ENCODE measurements around the gene ANKRD62. TPM values are rescaled to one million over a fixed set of nuclear protein-coding genes. Genes with fewer than 3 reads are reported as not detected.

Gene ANKRD62
- total and polyA plus RNA-seq, 7 donors: not detected

DNA sequence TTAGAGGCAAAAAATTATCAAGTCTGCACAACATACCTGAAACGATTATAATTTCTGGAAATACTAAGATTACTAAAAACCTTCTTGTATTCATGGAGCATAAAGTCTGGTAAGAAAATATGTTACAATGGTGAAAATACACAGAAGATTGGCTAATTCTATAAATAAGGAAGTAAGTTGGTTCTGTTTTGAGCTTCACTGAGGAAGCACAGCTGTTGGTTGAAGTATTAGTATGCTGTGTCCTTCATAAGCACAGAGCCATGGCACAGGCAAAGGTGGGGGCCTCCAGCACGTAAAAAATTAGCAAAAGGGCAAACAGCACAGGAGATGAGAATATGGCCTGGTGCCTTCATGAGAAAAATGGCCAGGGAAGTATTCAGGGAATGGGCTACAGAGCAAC is 40.4 kb upstream of the ANKRD62 start:
- Histone ChIP-seq H3K4me3 (no peak overlapping the region), H3K27ac (no peak overlapping the region), H3K4me1 (no peaks in the 10 kb centered on the region), H3K9me3 (no peaks in the 10 kb centered on the region), H3K36me3 (ENCODE audit: insufficient read depth in 1 of 2, low read depth in 1 of 2) (no peaks in the 10 kb centered on the region), H3K27me3 (ENCODE audit: insufficient read depth in 3 of 3, low read length in 2 of 3) (no peaks in the 10 kb centered on the region)
- DNase-seq: no peak
- WGBS, 3 donors: 46 to 54% (median 47%) methylated on average over 2 of the region's 2 CpGs
- TF ChIP-seq CTCF (IDR thresholded peaks at IDR 0.05): no peak
- no peak for ATAC-seq
- intact Hi-C loops (cut with DNase I): no loop called here

- ATAC-seq: no peak
- no peak for TF ChIP-seq CTCF (IDR thresholded peaks at IDR 0.05)
- 70 to 77% (median 76%) methylated on average over 14 of the region's 14 CpGs for WGBS, 3 donors
- no peaks in the 10 kb centered on the region for H3K36me3 ChIP-seq (ENCODE audit: insufficient read depth in 1 of 2, low read depth in 1 of 2)
- no peaks in the 10 kb centered on the region for H3K9me3 ChIP-seq
- no peaks in the 10 kb centered on the region for H3K27me3 ChIP-seq (ENCODE audit: insufficient read depth in 3 of 3, low read length in 2 of 3)
- intact Hi-C loops (cut with DNase I): no loop called here
- no peaks in the 10 kb centered on the region for H3K4me1 ChIP-seq
- H3K4me3 ChIP-seq: no peak overlapping the region
- no peak for DNase-seq
- H3K27ac ChIP-seq: no peak overlapping the region
These were observed 37.4 kb upstream of the ANKRD62 start for GRCh38 chr18:12056034-12056883.

GRCh38 chr18:12056884-12057402 is 36.7 kb upstream of the ANKRD62 start:
- ATAC-seq: no peak
- 77 to 83% (median 78%) methylated on average over 13 to 14 of the region's 14 CpGs for WGBS, 3 donors
- no peaks in the 10 kb centered on the region for H3K9me3 ChIP-seq
- H3K36me3 ChIP-seq (ENCODE audit: insufficient read depth in 1 of 2, low read depth in 1 of 2): no peaks in the 10 kb centered on the region
- H3K27ac ChIP-seq: no peak overlapping the region
- no peaks in the 10 kb centered on the region for H3K27me3 ChIP-seq (ENCODE audit: insufficient read depth in 3 of 3, low read length in 2 of 3)
- TF ChIP-seq CTCF (IDR thresholded peaks at IDR 0.05): no peak
- no peaks in the 10 kb centered on the region for H3K4me1 ChIP-seq
- intact Hi-C loops (cut with DNase I): no loop called here
- no peak overlapping the region for H3K4me3 ChIP-seq
- no peak for DNase-seq

GRCh38 chr18:12057419-12058039 is 36.1 kb upstream of the ANKRD62 start:
- DNase-seq (no peak), ATAC-seq (no peak)
- Histone ChIP-seq H3K9me3 (no peaks in the 10 kb centered on the region), H3K27me3 (ENCODE audit: insufficient read depth in 3 of 3, low read length in 2 of 3) (no peaks in the 10 kb centered on the region), H3K27ac (no peak overlapping the region), H3K4me1 (no peaks in the 10 kb centered on the region), H3K36me3 (ENCODE audit: insufficient read depth in 1 of 2, low read depth in 1 of 2) (no peaks in the 10 kb centered on the region), H3K4me3 (no peak overlapping the region)
- WGBS, 3 donors: 73 to 86% (median 76%) methylated on average over 14 of the region's 14 CpGs
- intact Hi-C loops (cut with DNase I): no loop called here
- no peak for TF ChIP-seq CTCF (IDR thresholded peaks at IDR 0.05)

Data from psoas muscle (tissue), 8 donors.